ENCODE results near the gene IQUB. TPM values are rescaled to one million over a fixed set of nuclear protein-coding genes. Genes with fewer than 3 reads are reported as not detected.
"Not testable (repeated sequence)": the region's sequence is repeated elsewhere in the genome, so short reads cannot be mapped to it uniquely, and the experiment has no call there.

The IQUB gene
- total and polyA plus RNA-seq, 9 donors, result 0.35 to 11.3 (median 0.93) TPM

- 78 to 86% (median 82%) methylated on average over 3 of the region's 3 CpGs for WGBS, 3 donors
- H3K36me3 ChIP-seq, result no peaks in the 10 kb centered on the region
- TF ChIP-seq POLR2A (IDR thresholded peaks at IDR 0.05), result no peak
- TF ChIP-seq EP300 (IDR thresholded peaks at IDR 0.05), result no peak
- TF ChIP-seq, protein P1, sequence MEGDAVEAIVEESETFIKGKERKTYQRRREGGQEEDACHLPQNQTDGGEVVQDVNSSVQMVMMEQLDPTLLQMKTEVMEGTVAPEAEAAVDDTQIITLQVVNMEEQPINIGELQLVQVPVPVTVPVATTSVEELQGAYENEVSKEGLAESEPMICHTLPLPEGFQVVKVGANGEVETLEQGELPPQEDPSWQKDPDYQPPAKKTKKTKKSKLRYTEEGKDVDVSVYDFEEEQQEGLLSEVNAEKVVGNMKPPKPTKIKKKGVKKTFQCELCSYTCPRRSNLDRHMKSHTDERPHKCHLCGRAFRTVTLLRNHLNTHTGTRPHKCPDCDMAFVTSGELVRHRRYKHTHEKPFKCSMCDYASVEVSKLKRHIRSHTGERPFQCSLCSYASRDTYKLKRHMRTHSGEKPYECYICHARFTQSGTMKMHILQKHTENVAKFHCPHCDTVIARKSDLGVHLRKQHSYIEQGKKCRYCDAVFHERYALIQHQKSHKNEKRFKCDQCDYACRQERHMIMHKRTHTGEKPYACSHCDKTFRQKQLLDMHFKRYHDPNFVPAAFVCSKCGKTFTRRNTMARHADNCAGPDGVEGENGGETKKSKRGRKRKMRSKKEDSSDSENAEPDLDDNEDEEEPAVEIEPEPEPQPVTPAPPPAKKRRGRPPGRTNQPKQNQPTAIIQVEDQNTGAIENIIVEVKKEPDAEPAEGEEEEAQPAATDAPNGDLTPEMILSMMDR (IDR thresholded peaks at IDR 0.05), result no peak
- H3K9me3 ChIP-seq, result no peaks in the 10 kb centered on the region
- peaks cover 7% of the 10 kb centered on the region for H3K4me1 ChIP-seq (ENCODE audit: insufficient read depth)
- intact Hi-C loops (cut with DNase I), result no loop called here
- no peak for DNase-seq
- no peak overlapping the region for H3K27ac ChIP-seq
- no peak overlapping the region for H3K4me3 ChIP-seq
- no peaks in the 10 kb centered on the region for H3K27me3 ChIP-seq
These were observed 18.8 kb upstream of the IQUB start for GRCh38 chr7:123553159-123553558.

DNA sequence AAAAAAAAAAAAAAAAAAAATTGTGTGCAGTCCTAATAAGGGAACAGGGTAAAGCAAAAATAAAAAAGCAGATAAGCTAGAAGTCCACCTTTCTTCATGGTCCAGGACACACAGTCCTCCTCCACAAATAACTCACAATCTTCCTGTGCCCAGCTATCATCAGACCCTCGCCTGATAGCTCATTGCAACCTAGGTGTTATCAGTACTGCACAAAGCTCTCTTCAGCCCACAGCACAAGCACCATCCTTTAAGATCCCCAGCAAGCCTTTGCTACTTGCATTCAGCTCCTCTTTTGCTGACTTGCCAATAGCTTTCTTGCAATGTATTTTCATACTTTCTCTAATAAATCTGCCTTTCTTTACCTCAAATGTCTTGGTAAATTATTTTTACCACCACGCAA lies 18.2 kb upstream of the IQUB start:
- DNase-seq, result no peak
- Histone ChIP-seq H3K9me3 (no peaks in the 10 kb centered on the region), H3K4me1 (ENCODE audit: insufficient read depth) (peaks cover 7% of the 10 kb centered on the region), H3K4me3 (no peak overlapping the region), H3K27me3 (no peaks in the 10 kb centered on the region), H3K27ac (no peak overlapping the region), H3K36me3 (no peaks in the 10 kb centered on the region)
- intact Hi-C loops (cut with DNase I), result no loop called here
- 95 to 99% (median 98%) methylated on average over 2 of the region's 2 CpGs for WGBS, 3 donors
- TF ChIP-seq, protein P1 (IDR thresholded peaks at IDR 0.05), result no peak
- no peak for TF ChIP-seq EP300 (IDR thresholded peaks at IDR 0.05)

- DNase-seq; H3K4me1 ChIP-seq (ENCODE audit: insufficient read depth); H3K36me3 ChIP-seq; H3K9me3 ChIP-seq; intact Hi-C loops (cut with DNase I); H3K4me3 ChIP-seq; H3K27ac ChIP-seq; H3K27me3 ChIP-seq: not testable (repeated sequence)
These were observed 17.7 kb upstream of the IQUB start for GRCh38 chr7:123552134-123552533.

GRCh38 chr7:123548406-123548805 lies 14.0 kb upstream of the IQUB start:
- no peak for TF ChIP-seq EP300 (IDR thresholded peaks at IDR 0.05)
- no peak for TF ChIP-seq POLR2A (IDR thresholded peaks at IDR 0.05)
- TF ChIP-seq, protein P1 (IDR thresholded peaks at IDR 0.05), result no peak
- Histone ChIP-seq H3K9me3 (no peaks in the 10 kb centered on the region), H3K36me3 (no peaks in the 10 kb centered on the region), H3K27me3 (no peaks in the 10 kb centered on the region), H3K4me3 (no peak overlapping the region), H3K4me1 (ENCODE audit: insufficient read depth) (peaks cover 2% of the 10 kb centered on the region), H3K27ac (no peak overlapping the region)
- no peak for DNase-seq
- WGBS, 3 donors, result 62 to 78% (median 72%) methylated on average over 1 of the region's 1 CpG
- intact Hi-C loops (cut with DNase I), result no loop called here

DNA sequence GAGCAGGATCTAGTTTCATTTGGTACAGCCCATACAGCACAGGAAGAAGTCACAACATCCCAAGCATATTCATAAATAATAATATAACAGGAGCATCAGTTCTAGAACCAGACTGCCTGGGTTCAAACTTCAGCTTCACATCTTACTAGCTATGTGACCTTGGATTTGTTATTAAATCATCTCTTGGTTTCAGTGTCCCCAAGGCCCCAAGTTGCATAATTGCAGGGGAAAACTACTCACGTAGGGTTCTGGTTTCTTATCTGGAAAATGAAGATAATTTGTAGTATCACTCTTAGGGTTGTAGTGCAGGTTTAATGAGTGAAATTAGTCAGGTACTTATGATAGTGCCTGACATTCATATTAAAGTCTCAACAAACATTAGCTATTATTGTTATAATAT lies 5.5 kb upstream of the IQUB start:
- Histone ChIP-seq H3K9me3 (no peaks in the 10 kb centered on the region), H3K27me3 (no peaks in the 10 kb centered on the region), H3K36me3 (no peaks in the 10 kb centered on the region), H3K4me1 (ENCODE audit: insufficient read depth) (no peaks in the 10 kb centered on the region), H3K4me3 (no peak overlapping the region), H3K27ac (no peak overlapping the region)
- no peak for DNase-seq
- TF ChIP-seq POLR2A (IDR thresholded peaks at IDR 0.05), result no peak
- TF ChIP-seq, protein P1 (IDR thresholded peaks at IDR 0.05), result no peak
- TF ChIP-seq EP300 (IDR thresholded peaks at IDR 0.05), result no peak
- intact Hi-C loops (cut with DNase I), result no loop called here
- WGBS, 3 donors, result 7 to 20% (median 18%) methylated on average over 1 of the region's 1 CpG

Data from ovary (tissue), 9 donors.